ENCODE measurements around the gene RBM33.

RBM33 gene

DNA sequence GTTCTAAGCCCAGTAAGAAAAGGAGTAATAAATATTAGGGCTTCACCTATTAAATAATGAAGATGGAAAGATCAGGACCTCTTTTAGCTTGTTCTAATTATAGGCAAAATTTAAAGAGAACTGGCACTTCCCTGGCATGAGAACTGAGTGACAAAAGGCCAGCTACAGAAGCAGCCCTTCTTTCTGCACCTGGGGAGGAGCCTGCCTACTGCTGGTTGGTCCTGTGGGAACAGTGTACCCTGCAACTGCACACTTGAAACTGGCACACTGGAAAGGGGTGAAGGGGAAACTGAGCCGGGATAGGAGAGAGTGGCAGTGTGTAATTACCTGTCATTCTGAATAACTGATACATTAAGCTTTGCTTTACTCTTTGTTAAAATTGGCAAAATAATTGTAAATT, 87.4 kb downstream of the RBM33 start:
- Histone ChIP-seq H3K27me3 (replicated peaks; ENCODE audit: insufficient read depth, low read length) (no peaks in the 10 kb centered on the region), H3K9ac (ENCODE audit: low read length) (no peak overlapping the region), H3K27ac (ENCODE audit: low read length) (no peak overlapping the region), H3K79me2 (ENCODE audit: low read length) (peaks cover 53% of the 10 kb centered on the region), H3K9me2 (replicated peaks; ENCODE audit: insufficient read depth, low read length) (no peaks in the 10 kb centered on the region), H2AFZ (ENCODE audit: low read length) (no peak overlapping the region), H3K4me1 (ENCODE audit: low read length) (no peaks in the 10 kb centered on the region), H3K4me3 (ENCODE audit: low read length) (no peak overlapping the region), H3K9me3 (replicated peaks; ENCODE audit: insufficient read depth, low read length) (no peaks in the 10 kb centered on the region), H3F3A (ENCODE audit: insufficient read depth, low read length) (no peaks in the 10 kb centered on the region), H4K20me1 (ENCODE audit: insufficient read depth, low read length) (no peaks in the 10 kb centered on the region), H3K36me3 (replicated peaks; ENCODE audit: insufficient read depth, low read length) (no peaks in the 10 kb centered on the region), H3K4me2 (ENCODE audit: low read depth, low read length) (no peak overlapping the region)
- TF ChIP-seq EZH2 (optimal IDR thresholded peaks at IDR 0.05; ENCODE audit: low read depth, low read length): no peak
- TF ChIP-seq, protein P1, sequence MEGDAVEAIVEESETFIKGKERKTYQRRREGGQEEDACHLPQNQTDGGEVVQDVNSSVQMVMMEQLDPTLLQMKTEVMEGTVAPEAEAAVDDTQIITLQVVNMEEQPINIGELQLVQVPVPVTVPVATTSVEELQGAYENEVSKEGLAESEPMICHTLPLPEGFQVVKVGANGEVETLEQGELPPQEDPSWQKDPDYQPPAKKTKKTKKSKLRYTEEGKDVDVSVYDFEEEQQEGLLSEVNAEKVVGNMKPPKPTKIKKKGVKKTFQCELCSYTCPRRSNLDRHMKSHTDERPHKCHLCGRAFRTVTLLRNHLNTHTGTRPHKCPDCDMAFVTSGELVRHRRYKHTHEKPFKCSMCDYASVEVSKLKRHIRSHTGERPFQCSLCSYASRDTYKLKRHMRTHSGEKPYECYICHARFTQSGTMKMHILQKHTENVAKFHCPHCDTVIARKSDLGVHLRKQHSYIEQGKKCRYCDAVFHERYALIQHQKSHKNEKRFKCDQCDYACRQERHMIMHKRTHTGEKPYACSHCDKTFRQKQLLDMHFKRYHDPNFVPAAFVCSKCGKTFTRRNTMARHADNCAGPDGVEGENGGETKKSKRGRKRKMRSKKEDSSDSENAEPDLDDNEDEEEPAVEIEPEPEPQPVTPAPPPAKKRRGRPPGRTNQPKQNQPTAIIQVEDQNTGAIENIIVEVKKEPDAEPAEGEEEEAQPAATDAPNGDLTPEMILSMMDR (IDR thresholded peaks at IDR 0.05; ENCODE audit: low read length): no peak
- no peak for TF ChIP-seq EZH2phosphoT487 (IDR thresholded peaks at IDR 0.05; ENCODE audit: low read length)
- DNase-seq: no peak

GRCh38 chr7:155732286-155732685, 87.8 kb downstream of the RBM33 start:
- Histone ChIP-seq H3K36me3 (replicated peaks; ENCODE audit: insufficient read depth, low read length) (no peaks in the 10 kb centered on the region), H3F3A (ENCODE audit: insufficient read depth, low read length) (no peaks in the 10 kb centered on the region), H3K4me3 (ENCODE audit: low read length) (no peak overlapping the region), H3K9me2 (replicated peaks; ENCODE audit: insufficient read depth, low read length) (no peaks in the 10 kb centered on the region), H3K27me3 (replicated peaks; ENCODE audit: insufficient read depth, low read length) (no peaks in the 10 kb centered on the region), H3K9me3 (replicated peaks; ENCODE audit: insufficient read depth, low read length) (no peaks in the 10 kb centered on the region), H3K27ac (ENCODE audit: low read length) (no peak overlapping the region), H3K79me2 (ENCODE audit: low read length) (peaks cover 52% of the 10 kb centered on the region), H4K20me1 (ENCODE audit: insufficient read depth, low read length) (no peaks in the 10 kb centered on the region), H2AFZ (ENCODE audit: low read length) (no peak overlapping the region), H3K9ac (ENCODE audit: low read length) (no peak overlapping the region), H3K4me1 (ENCODE audit: low read length) (no peaks in the 10 kb centered on the region), H3K4me2 (ENCODE audit: low read depth, low read length) (no peak overlapping the region)
- DNase-seq: no peak
- TF ChIP-seq EZH2phosphoT487 (IDR thresholded peaks at IDR 0.05; ENCODE audit: low read length) (no peak), EZH2 (optimal IDR thresholded peaks at IDR 0.05; ENCODE audit: low read depth, low read length) (no peak)
- TF ChIP-seq, protein P1 (IDR thresholded peaks at IDR 0.05; ENCODE audit: low read length): no peak

- no peaks in the 10 kb centered on the region for H3K9me3 ChIP-seq (replicated peaks; ENCODE audit: insufficient read depth, low read length)
- no peaks in the 10 kb centered on the region for H3K27me3 ChIP-seq (replicated peaks; ENCODE audit: insufficient read depth, low read length)
- no peaks in the 10 kb centered on the region for H3K4me1 ChIP-seq (ENCODE audit: low read length)
- peaks cover 37% of the 10 kb centered on the region for H3K79me2 ChIP-seq (ENCODE audit: low read length)
- H3K36me3 ChIP-seq (replicated peaks; ENCODE audit: insufficient read depth, low read length): no peaks in the 10 kb centered on the region
- no peak overlapping the region for H2AFZ ChIP-seq (ENCODE audit: low read length)
- no peak overlapping the region for H3K9ac ChIP-seq (ENCODE audit: low read length)
- H3K9me2 ChIP-seq (replicated peaks; ENCODE audit: insufficient read depth, low read length): no peaks in the 10 kb centered on the region
- H3K4me2 ChIP-seq (ENCODE audit: low read depth, low read length): no peak overlapping the region
- no peak overlapping the region for H3K27ac ChIP-seq (ENCODE audit: low read length)
- H4K20me1 ChIP-seq (ENCODE audit: insufficient read depth, low read length): no peaks in the 10 kb centered on the region
- H3K4me3 ChIP-seq (ENCODE audit: low read length): no peak overlapping the region
- DNase-seq: no peak
- TF ChIP-seq EZH2 (optimal IDR thresholded peaks at IDR 0.05; ENCODE audit: low read depth, low read length) (no peak), EZH2phosphoT487 (IDR thresholded peaks at IDR 0.05; ENCODE audit: low read length) (no peak)
- TF ChIP-seq, protein P1 (IDR thresholded peaks at IDR 0.05; ENCODE audit: low read length): no peak
- H3F3A ChIP-seq (ENCODE audit: insufficient read depth, low read length): 0 out of 2 replicates have a peak, but pooled peaks cover 2% of the 10 kb centered on the region
Measured at GRCh38 chr7:155733582-155734444, 89.4 kb downstream of the RBM33 start.
